ENCODE results near the gene IGFBPL1.

The IGFBPL1 gene

DNA sequence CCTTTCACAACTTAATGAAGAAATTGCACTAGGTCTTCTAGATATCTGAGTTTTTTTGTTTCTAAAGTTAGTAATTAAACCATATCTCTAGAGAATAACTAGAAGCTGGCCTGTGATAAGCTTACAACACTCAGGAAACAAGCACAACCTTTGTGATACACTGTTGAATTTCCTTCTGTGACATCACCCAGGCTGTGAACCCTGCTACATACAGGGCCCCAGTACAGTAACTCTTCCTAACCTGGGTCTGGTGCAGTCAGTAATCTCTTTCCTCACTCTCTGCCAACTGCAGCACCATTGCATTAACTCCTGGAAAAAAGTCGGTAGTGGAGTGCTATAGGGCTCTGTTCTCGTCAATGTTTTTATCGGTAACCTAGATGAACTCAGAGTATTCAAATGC lies 10.6 kb upstream of the IGFBPL1 start:
- no peak overlapping the region for H3K4me3 ChIP-seq (ENCODE audit: low read depth, low read length)
- no peaks in the 10 kb centered on the region for H3K36me3 ChIP-seq
- H3K9me3 ChIP-seq (ENCODE audit: severe bottlenecking), result no peaks in the 10 kb centered on the region
- no peak for DNase-seq
- no peaks in the 10 kb centered on the region for H3K27me3 ChIP-seq (ENCODE audit: insufficient read depth, low read depth, severe bottlenecking)
- TF ChIP-seq, protein P1, sequence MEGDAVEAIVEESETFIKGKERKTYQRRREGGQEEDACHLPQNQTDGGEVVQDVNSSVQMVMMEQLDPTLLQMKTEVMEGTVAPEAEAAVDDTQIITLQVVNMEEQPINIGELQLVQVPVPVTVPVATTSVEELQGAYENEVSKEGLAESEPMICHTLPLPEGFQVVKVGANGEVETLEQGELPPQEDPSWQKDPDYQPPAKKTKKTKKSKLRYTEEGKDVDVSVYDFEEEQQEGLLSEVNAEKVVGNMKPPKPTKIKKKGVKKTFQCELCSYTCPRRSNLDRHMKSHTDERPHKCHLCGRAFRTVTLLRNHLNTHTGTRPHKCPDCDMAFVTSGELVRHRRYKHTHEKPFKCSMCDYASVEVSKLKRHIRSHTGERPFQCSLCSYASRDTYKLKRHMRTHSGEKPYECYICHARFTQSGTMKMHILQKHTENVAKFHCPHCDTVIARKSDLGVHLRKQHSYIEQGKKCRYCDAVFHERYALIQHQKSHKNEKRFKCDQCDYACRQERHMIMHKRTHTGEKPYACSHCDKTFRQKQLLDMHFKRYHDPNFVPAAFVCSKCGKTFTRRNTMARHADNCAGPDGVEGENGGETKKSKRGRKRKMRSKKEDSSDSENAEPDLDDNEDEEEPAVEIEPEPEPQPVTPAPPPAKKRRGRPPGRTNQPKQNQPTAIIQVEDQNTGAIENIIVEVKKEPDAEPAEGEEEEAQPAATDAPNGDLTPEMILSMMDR (IDR thresholded peaks at IDR 0.05; ENCODE audit: low read depth, low read length), result no peak
- H3K27ac ChIP-seq, result no peak overlapping the region

DNA sequence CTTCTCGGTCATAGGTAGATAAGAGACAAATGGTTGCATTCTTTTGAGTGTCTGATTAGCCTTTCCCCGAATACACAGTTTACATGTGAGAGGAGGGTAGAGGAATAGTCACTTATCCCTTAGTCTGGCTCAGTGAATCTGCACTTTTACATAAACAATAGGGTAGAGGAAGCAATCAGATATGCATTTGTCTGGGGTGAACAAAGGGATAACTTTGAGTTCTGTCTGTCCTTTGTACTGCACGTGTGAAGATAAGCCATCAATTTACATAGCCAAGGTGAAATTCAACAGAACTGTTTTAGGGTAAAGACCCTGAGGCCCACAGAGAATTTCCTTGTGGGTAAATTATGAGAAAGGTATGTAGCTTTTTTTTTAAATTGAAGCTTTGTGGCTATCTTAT lies 10.1 kb upstream of the IGFBPL1 start:
- Histone ChIP-seq H3K9me3 (ENCODE audit: severe bottlenecking) (no peaks in the 10 kb centered on the region), H3K4me3 (ENCODE audit: low read depth, low read length) (no peak overlapping the region), H3K36me3 (no peaks in the 10 kb centered on the region), H3K27ac (no peak overlapping the region), H3K27me3 (ENCODE audit: insufficient read depth, low read depth, severe bottlenecking) (no peaks in the 10 kb centered on the region)
- no peak for DNase-seq
- TF ChIP-seq, protein P1 (IDR thresholded peaks at IDR 0.05; ENCODE audit: low read depth, low read length), result no peak

DNA sequence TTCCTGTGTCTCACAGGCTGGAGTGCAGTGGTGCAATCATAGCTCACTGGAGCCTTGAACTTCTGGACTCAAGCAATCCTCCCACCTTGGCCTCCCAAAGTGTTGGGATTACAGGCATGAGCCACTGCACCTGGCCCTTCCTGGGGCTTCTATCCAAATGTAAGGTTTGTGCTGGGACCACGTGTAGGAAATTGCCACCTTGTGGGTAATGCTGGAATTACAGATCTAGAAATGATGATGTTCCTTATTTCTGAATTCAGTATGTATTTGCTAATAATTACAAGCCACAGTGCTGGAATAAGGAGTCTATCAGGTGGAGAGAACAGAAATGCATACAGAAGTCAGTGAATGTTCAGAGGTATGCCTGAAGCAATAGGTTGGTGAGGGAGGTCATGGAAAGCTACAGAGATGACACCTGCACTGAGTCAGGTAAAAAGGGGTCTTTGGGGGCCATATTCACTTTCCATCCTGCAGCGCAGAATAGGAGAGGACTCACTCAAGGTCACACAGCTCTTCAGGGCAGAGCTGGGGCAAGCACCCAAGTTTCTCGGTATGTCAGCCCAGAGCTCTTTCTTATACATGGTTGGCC lies 8.8 kb upstream of the IGFBPL1 start:
- no peak for DNase-seq
- no peaks in the 10 kb centered on the region for H3K36me3 ChIP-seq
- no peak overlapping the region for H3K4me3 ChIP-seq (ENCODE audit: low read depth, low read length)
- H3K9me3 ChIP-seq (ENCODE audit: severe bottlenecking), result no peaks in the 10 kb centered on the region
- H3K27ac ChIP-seq, result no peak overlapping the region
- H3K27me3 ChIP-seq (ENCODE audit: insufficient read depth, low read depth, severe bottlenecking), result no peaks in the 10 kb centered on the region
- TF ChIP-seq, protein P1 (IDR thresholded peaks at IDR 0.05; ENCODE audit: low read depth, low read length), result peak; percentile 44

DNA sequence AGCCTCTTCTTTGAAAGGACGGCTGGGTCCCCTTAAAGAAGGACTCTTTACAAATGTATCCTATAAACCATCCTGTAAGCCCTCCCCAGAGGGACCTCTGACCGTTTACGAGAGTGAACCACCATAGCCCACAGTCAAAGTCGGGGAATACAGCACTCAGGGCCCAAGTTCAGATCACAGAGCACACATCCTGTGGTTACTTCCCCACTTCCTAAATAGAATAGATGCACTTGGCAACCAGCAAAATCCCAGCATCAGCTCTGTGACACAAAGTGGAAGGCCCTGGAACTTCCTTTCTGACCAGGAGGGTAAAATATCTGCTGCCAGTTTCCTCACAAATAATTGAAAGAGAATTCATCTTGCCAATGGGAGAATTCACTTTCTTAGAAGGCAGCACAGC lies 6.9 kb upstream of the IGFBPL1 start:
- no peak for DNase-seq
- H3K36me3 ChIP-seq, result no peaks in the 10 kb centered on the region
- TF ChIP-seq, protein P1 (IDR thresholded peaks at IDR 0.05; ENCODE audit: low read depth, low read length), result no peak
- H3K4me3 ChIP-seq (ENCODE audit: low read depth, low read length), result no peak overlapping the region
- no peaks in the 10 kb centered on the region for H3K27me3 ChIP-seq (ENCODE audit: insufficient read depth, low read depth, severe bottlenecking)
- no peak overlapping the region for H3K27ac ChIP-seq
- H3K9me3 ChIP-seq (ENCODE audit: severe bottlenecking), result no peaks in the 10 kb centered on the region

DNA sequence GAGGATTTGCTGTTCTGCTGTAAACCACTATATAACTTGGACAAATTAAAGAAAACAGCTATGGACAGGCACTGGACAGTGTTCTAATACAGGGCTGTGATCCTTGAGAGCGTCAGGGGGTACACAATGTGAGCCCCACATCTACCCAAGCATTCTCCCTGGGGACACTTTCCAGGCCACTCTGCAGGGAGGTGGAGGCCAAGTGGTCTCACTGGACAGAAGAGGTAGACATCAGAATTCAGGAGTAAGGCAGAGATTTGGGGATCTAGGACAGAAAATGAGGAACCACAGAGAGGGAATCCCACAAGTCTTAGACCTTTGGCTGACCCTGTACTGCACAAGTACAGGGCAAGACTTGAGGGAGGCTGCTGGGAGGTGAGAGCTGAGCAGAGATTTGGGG lies 3.8 kb upstream of the IGFBPL1 start:
- H3K36me3 ChIP-seq, result no peaks in the 10 kb centered on the region
- no peak overlapping the region for H3K4me3 ChIP-seq (ENCODE audit: low read depth, low read length)
- no peak for DNase-seq
- no peak overlapping the region for H3K27ac ChIP-seq
- TF ChIP-seq, protein P1 (IDR thresholded peaks at IDR 0.05; ENCODE audit: low read depth, low read length), result no peak
- H3K9me3 ChIP-seq (ENCODE audit: severe bottlenecking), result no peaks in the 10 kb centered on the region
- H3K27me3 ChIP-seq (ENCODE audit: insufficient read depth, low read depth, severe bottlenecking), result no peaks in the 10 kb centered on the region

DNA sequence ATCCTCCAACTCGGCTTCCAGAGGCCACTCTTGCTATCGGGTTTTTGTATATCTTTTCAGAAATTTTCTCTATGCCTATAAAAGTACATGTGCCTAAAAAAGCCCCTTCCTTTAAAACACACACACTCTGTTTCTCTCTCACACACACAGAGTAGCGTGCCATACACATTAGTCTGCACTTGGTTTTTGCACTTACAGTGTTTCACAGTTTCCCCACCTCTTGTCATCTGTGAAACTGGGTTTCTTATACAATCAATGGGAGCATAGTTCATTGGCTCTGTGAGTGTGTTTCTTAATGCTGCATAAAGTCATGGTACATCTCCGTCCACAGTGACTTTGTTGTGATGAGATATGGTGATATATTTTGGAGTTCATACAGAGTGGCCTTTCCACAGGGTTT lies 664 bp upstream of the IGFBPL1 start:
- DNase-seq, result no peak

More for the DNA sequence above, 664 bp upstream of the IGFBPL1 start:
- Histone ChIP-seq H3K27me3 (ENCODE audit: insufficient read depth, low read depth, severe bottlenecking) (no peaks in the 10 kb centered on the region), H3K4me3 (ENCODE audit: low read depth, low read length) (peak overlapping the region; percentile 58), H3K9me3 (ENCODE audit: severe bottlenecking) (no peaks in the 10 kb centered on the region), H3K36me3 (peaks cover 17% of the 10 kb centered on the region), H3K27ac (no peak overlapping the region)
- TF ChIP-seq, protein P1 (IDR thresholded peaks at IDR 0.05; ENCODE audit: low read depth, low read length), result no peak

Data from WERI-Rb-1 (cell line).